Nephron (organoid): ENCODE results near the gene PLA2G2A.

Source experiments
- H3K27ac Mint-ChIP-seq, 3 experiments: 2 replicates each; pipeline ENCODE4 v1.8.0; 2020; ENCODE audit warnings: mixed read lengths in 3 of 3, mild to moderate bottlenecking in 2 of 3, moderate library complexity in 1 of 3
- H3K27me3 Mint-ChIP-seq: 2 replicates; pipeline ENCODE4 v1.8.0; 2021; ENCODE audit warnings: low read depth, mild to moderate bottlenecking, moderate library complexity, mixed read lengths
- H3K36me3 Mint-ChIP-seq: 2 replicates; pipeline ENCODE4 v1.8.0; 2020; ENCODE audit warnings: low read depth, mixed read lengths
- H3K4me1 Mint-ChIP-seq: 2 replicates; pipeline ENCODE4 v1.8.0; 2020; ENCODE audit warnings: mixed read lengths
- H3K4me3 Mint-ChIP-seq, 3 experiments: 2 replicates each; pipeline ENCODE4 v1.8.0; 2020; ENCODE audit warnings: mild to moderate bottlenecking in 3 of 3, mixed read lengths in 3 of 3, moderate library complexity in 2 of 3
- H3K9me3 Mint-ChIP-seq: 2 replicates; pipeline ENCODE4 v1.8.0; 2020; ENCODE audit warnings: mixed read lengths
- TF ChIP-seq, protein P1 (sequence below), 3 experiments: fragments of 200-600 bp; sonication (generic); IDR thresholded peaks; one replicate each; pipeline ENCODE4 v1.5.0; 2021; ENCODE audit warnings: antibody characterized with exemption in 3 of 3; ENCODE audit not compliant: unreplicated experiment in 3 of 3

PLA2G2A gene

DNA sequence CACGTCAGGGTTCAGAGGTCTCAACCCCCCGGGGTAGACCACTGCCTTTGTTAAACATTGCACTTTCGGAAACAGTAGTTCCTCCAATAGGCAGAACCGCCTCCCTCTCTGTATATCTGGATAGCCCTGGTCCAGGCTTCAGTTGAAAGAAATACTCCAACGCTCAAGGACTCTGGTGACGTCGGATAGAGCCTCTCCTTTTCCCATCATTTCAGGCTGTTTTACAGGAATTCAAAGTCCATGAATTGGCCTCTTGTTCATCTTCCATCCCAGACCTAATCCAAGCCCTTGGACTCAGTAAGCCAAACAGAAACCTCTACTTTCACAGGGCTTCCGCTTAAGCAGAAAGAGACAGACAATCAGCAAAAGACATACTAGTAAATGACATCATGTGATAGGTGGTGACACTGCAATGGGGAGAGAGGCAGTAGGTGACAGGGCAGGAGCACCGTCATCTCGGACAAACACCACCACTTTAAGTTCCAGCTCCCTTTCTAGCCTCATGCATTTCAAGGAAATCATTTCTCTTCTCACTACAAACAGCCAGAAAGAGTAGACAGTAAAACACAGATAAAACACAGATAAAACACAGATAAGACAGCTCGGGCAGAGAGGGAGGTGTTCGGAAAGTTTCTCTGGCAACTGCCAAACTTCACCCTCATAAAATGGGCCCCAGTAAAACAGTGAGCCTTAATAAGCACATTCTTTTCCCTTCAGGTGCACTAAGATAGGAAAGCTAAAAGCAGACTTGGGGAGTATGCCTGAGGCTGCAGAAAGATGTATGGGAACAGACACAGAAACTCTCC, 2.3 kb upstream of the PLA2G2A start:
- H3K9me3 Mint-ChIP-seq, result no peaks in the 10 kb centered on the region
- H3K36me3 Mint-ChIP-seq, result no peaks in the 10 kb centered on the region
- H3K4me1 Mint-ChIP-seq, result no peaks in the 10 kb centered on the region
- no peak overlapping the region for H3K4me3 Mint-ChIP-seq
- no peak overlapping the region for H3K27ac Mint-ChIP-seq
- peaks cover 18% of the 10 kb centered on the region for H3K27me3 Mint-ChIP-seq
- TF ChIP-seq, protein P1, sequence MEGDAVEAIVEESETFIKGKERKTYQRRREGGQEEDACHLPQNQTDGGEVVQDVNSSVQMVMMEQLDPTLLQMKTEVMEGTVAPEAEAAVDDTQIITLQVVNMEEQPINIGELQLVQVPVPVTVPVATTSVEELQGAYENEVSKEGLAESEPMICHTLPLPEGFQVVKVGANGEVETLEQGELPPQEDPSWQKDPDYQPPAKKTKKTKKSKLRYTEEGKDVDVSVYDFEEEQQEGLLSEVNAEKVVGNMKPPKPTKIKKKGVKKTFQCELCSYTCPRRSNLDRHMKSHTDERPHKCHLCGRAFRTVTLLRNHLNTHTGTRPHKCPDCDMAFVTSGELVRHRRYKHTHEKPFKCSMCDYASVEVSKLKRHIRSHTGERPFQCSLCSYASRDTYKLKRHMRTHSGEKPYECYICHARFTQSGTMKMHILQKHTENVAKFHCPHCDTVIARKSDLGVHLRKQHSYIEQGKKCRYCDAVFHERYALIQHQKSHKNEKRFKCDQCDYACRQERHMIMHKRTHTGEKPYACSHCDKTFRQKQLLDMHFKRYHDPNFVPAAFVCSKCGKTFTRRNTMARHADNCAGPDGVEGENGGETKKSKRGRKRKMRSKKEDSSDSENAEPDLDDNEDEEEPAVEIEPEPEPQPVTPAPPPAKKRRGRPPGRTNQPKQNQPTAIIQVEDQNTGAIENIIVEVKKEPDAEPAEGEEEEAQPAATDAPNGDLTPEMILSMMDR (IDR thresholded peaks at IDR 0.05; ENCODE audit: unreplicated experiment in 3 of 3), result no peak

DNA sequence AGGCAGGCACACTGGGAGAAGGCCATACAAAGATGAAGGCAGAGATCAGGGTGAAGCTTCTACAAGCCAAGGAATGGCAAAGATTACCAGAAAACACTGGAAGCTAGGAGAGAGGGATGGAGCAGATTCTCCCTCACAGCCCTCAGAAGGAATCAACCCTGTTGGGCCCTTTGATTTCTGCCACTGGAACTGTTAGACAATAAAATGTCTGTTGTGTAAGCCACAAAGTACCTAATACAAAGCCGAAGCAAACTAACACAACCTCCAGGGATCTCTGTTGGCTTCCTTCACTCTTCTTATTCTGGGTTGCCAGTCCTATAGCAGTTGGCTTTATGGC, 1.7 kb upstream of the PLA2G2A start:
- no peak overlapping the region for H3K4me3 Mint-ChIP-seq
- H3K36me3 Mint-ChIP-seq, result no peaks in the 10 kb centered on the region
- TF ChIP-seq, protein P1 (IDR thresholded peaks at IDR 0.05; ENCODE audit: unreplicated experiment in 3 of 3), result no peak
- H3K4me1 Mint-ChIP-seq, result no peaks in the 10 kb centered on the region
- H3K27ac Mint-ChIP-seq, result no peak overlapping the region
- H3K27me3 Mint-ChIP-seq, result peaks cover 18% of the 10 kb centered on the region
- no peaks in the 10 kb centered on the region for H3K9me3 Mint-ChIP-seq

DNA sequence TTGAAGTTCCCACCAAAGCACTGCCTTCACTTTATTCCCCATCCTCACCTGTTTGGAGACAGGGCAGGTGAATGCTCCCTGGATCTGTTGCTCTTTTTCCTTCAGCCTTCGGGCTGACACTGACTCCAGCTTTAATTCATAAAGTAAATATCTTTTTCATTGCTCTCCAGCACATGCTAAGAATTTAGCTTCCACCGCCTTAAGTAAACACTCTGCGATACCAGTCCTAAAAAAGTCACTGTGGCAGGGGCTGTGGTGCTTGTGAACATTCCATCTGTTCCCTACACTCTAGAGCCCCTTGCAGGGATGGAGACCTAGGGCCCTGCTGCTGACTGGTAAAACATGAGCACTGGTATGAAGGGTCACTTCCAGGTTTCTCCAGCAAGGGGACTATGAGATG, 896 bp upstream of the PLA2G2A start:
- Mint-ChIP-seq H3K9me3 (no peaks in the 10 kb centered on the region), H3K27ac (no peak overlapping the region), H3K4me1 (no peaks in the 10 kb centered on the region), H3K27me3 (peaks cover 18% of the 10 kb centered on the region), H3K4me3 (no peak overlapping the region), H3K36me3 (no peaks in the 10 kb centered on the region)
- TF ChIP-seq, protein P1 (IDR thresholded peaks at IDR 0.05; ENCODE audit: unreplicated experiment in 3 of 3), result no peak

DNA sequence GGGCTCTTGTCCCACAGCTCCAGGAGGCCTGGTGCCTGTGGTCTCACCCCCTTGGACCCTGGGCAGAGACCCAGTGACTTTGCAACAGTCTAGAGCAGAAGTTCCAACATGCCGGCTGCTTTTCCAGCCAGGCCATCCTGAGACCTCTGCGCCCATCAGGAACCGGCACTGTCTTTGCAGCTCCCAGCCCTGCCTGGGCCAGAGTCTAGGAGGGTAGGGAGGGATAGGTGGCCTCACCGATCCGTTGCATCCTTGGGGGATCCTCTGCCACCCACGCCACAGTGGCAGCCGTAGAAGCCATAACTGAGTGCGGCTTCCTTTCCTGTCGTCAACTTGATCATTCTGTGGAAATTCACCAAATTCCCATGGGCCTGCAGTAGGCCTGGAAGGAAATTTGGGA, 1.3 kb downstream of the PLA2G2A start:
- no peaks in the 10 kb centered on the region for H3K36me3 Mint-ChIP-seq
- H3K4me1 Mint-ChIP-seq, result no peaks in the 10 kb centered on the region
- TF ChIP-seq, protein P1 (IDR thresholded peaks at IDR 0.05; ENCODE audit: unreplicated experiment in 3 of 3), result no peak
- H3K27ac Mint-ChIP-seq, result no peak overlapping the region
- H3K27me3 Mint-ChIP-seq, result peaks cover 18% of the 10 kb centered on the region
- no peaks in the 10 kb centered on the region for H3K9me3 Mint-ChIP-seq
- no peak overlapping the region for H3K4me3 Mint-ChIP-seq

DNA sequence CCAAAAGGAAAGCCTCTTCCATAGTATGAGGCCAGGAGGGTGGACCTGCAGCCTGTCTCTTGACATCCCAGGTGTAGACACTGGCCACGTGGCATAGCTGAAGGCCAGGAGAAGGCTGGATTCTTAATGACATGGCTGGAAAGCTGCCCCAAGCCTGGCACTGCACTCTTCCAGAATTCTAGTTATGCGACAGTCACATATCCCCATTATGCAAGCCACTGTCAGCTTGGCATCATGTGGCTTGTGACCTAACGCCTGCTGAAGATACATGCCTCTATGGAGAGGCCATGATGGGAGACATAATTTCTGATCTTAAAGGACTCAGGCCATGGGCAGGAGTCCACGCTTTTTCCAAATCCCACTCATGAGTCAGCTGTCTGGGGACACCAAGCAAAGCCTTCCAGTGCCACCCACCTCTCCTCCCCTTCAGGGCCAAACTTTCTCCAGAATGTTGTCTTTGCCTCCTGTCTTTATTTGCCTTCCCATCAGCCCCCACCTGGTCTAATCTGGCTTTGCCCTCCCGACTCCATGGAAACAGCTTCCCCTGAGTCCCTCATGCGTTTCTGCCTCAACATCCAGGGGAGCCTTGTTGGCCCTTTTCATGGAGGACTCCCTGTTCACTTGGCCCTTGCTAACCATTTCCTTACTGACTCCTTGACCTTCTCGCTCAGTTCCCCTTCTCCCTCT, 3.0 kb downstream of the PLA2G2A start:
- H3K4me3 Mint-ChIP-seq, result no peak overlapping the region
- H3K4me1 Mint-ChIP-seq, result no peaks in the 10 kb centered on the region
- no peak overlapping the region for H3K27ac Mint-ChIP-seq
- no peaks in the 10 kb centered on the region for H3K36me3 Mint-ChIP-seq
- H3K9me3 Mint-ChIP-seq, result no peaks in the 10 kb centered on the region
- peaks cover 10% of the 10 kb centered on the region for H3K27me3 Mint-ChIP-seq
- TF ChIP-seq, protein P1 (IDR thresholded peaks at IDR 0.05; ENCODE audit: unreplicated experiment in 3 of 3), result no peak
